T-helper 1 cell treated with Interleukin-12 subunit alpha and Interleukin-12 subunit beta and Interleukin-4 antibody, amounts not matched to agents 30 μg/mL and 1 μg/mL, for 36 hours (primary cell): ENCODE measurements around the gene SERPINE3.

Experiments used
- H3K27ac Mint-ChIP-seq: one replicate; pipeline ENCODE4 v1.8.0; 2021; ENCODE audit warnings: mild to moderate bottlenecking, mixed read lengths
- H3K27me3 Mint-ChIP-seq: one replicate; pipeline ENCODE4 v1.8.0; 2021; ENCODE audit warnings: low read depth, mixed read lengths
- H3K36me3 Mint-ChIP-seq: one replicate; pipeline ENCODE4 v1.8.0; 2021; ENCODE audit warnings: low read depth, mixed read lengths
- H3K4me1 Mint-ChIP-seq: one replicate; pipeline ENCODE4 v1.8.0; 2021; ENCODE audit warnings: low read depth, mixed read lengths
- H3K4me3 Mint-ChIP-seq: one replicate; pipeline ENCODE4 v1.8.0; 2021; ENCODE audit warnings: mild to moderate bottlenecking, moderate library complexity, mixed read lengths
- H3K9me3 Mint-ChIP-seq: one replicate; pipeline ENCODE4 v1.8.0; 2021; ENCODE audit warnings: mixed read lengths

Gene SERPINE3

GRCh38 chr13:51321836-51322235, 17.7 kb upstream of the SERPINE3 start:
- no peaks in the 10 kb centered on the region for H3K4me1 Mint-ChIP-seq
- H3K27ac Mint-ChIP-seq = no peak overlapping the region
- H3K27me3 Mint-ChIP-seq = peaks cover 4% of the 10 kb centered on the region
- H3K9me3 Mint-ChIP-seq = no peaks in the 10 kb centered on the region
- H3K4me3 Mint-ChIP-seq = no peak overlapping the region
- H3K36me3 Mint-ChIP-seq = no peaks in the 10 kb centered on the region

DNA sequence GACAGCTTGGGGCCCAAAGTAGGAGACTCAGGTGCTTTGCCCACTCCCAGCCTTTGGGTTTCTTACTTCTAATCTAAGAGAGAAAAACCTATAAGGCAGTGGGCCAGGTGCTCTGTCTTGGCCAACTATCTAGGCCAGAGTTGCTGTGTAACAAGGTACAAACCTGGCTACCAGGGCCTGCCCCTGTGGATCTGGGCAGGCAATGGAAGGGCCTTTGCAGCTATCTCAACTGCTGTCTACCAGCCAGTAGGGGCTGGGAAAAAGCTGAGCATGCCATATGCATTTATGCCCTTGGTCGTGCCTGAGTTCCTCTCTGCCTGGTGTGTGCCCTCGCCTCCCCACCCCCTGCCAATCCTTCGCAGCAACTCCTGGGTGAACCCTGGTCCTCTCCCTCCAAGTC, 16.7 kb upstream of the SERPINE3 start:
- Mint-ChIP-seq H3K36me3 (no peaks in the 10 kb centered on the region), H3K9me3 (no peaks in the 10 kb centered on the region), H3K27ac (no peak overlapping the region), H3K4me3 (no peak overlapping the region), H3K4me1 (no peaks in the 10 kb centered on the region), H3K27me3 (peaks cover 4% of the 10 kb centered on the region)

DNA sequence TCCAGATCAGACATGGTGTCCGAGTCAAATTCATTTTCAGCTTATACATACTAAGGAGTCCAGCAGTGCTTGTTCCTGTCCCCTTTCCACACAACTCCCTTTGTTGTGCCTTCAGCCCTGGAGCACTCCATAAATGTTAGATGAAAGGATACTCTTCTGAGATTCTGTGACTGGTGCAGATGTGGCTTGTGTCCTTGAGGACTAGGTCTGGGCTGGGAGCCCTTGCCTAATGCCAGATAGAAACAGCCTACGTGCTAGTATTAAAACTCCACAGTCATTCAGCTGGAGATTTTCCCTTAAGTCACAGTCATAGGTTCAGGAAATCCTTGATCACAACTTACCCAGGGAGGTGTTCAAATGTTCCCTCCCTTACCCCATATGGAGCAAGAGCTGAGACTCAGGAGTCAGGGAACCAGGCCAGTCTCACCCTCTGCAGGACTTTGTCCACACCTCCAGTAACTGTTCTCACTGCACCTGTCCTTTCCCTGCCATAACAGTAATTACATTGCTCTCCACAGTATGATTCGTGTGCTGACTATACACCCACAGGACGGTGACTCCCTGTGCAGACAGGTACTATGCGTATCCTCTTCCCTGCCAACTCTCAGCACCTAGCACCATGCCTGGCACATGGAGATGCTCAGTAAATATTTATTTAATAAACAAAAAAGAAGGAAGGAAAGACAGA, 15.5 kb upstream of the SERPINE3 start:
- Mint-ChIP-seq H3K36me3 (no peaks in the 10 kb centered on the region), H3K9me3 (no peaks in the 10 kb centered on the region), H3K27me3 (peaks cover 4% of the 10 kb centered on the region), H3K27ac (no peak overlapping the region), H3K4me3 (no peak overlapping the region), H3K4me1 (no peaks in the 10 kb centered on the region)

- Mint-ChIP-seq H3K27me3 (peaks cover 4% of the 10 kb centered on the region), H3K36me3 (no peaks in the 10 kb centered on the region), H3K4me3 (no peak overlapping the region), H3K27ac (no peak overlapping the region), H3K9me3 (no peaks in the 10 kb centered on the region), H3K4me1 (no peaks in the 10 kb centered on the region)
These were observed 14.6 kb upstream of the SERPINE3 start for GRCh38 chr13:51324714-51325420.

DNA sequence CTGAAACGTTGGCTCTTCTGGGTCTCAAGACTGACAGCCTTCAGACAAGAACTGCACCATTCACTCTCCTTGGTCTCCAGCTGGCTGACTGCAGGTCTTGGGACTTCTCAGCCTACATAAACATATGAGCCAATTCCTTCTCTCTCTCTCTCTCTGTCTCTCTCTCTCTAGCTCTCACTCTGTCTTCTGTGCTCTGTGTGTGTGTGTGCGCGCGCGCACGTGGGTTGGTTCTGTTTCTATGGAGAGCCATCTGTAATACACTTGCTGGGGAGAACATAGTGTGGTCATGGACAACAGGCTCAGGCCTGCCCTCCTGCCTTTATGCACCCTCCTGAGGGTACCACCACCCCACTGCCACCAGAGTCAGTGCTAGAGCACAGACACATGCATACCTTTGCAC, 13.7 kb upstream of the SERPINE3 start:
- no peak overlapping the region for H3K4me3 Mint-ChIP-seq
- H3K36me3 Mint-ChIP-seq = no peaks in the 10 kb centered on the region
- H3K9me3 Mint-ChIP-seq = no peaks in the 10 kb centered on the region
- H3K27ac Mint-ChIP-seq = no peak overlapping the region
- H3K27me3 Mint-ChIP-seq = peaks cover 4% of the 10 kb centered on the region
- peaks cover 2% of the 10 kb centered on the region for H3K4me1 Mint-ChIP-seq

GRCh38 chr13:51326777-51327176, 12.7 kb upstream of the SERPINE3 start:
- no peaks in the 10 kb centered on the region for H3K9me3 Mint-ChIP-seq
- no peaks in the 10 kb centered on the region for H3K36me3 Mint-ChIP-seq
- H3K27ac Mint-ChIP-seq = no peak overlapping the region
- H3K4me1 Mint-ChIP-seq = peaks cover 8% of the 10 kb centered on the region
- no peak overlapping the region for H3K4me3 Mint-ChIP-seq
- peaks cover 4% of the 10 kb centered on the region for H3K27me3 Mint-ChIP-seq

GRCh38 chr13:51327961-51328360, 11.5 kb upstream of the SERPINE3 start:
- Mint-ChIP-seq H3K9me3 (no peaks in the 10 kb centered on the region), H3K27me3 (peaks cover 4% of the 10 kb centered on the region), H3K4me3 (no peak overlapping the region), H3K27ac (no peak overlapping the region), H3K36me3 (no peaks in the 10 kb centered on the region), H3K4me1 (peaks cover 11% of the 10 kb centered on the region)

DNA sequence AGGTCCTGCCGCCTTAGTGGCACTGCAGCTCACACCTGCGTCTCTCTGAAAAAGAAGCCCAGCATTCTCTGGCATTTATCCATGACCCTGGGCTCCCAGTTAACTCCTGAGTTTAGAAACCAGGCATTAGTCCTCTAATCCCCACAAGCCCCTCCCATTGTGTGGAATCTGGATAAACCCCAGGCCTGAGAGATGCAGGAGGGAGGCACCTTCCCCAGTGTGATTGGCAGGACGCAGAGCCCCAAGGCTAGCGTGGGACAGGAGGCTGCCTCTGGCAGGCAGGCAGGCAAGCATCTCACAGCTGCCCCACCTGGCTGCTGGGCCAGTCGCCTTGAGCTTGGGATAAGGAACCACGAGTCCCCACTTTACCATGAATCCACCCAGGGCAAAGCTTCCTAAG, 11.0 kb upstream of the SERPINE3 start:
- H3K4me3 Mint-ChIP-seq = no peak overlapping the region
- H3K27ac Mint-ChIP-seq = no peak overlapping the region
- H3K4me1 Mint-ChIP-seq = peaks cover 13% of the 10 kb centered on the region
- no peaks in the 10 kb centered on the region for H3K36me3 Mint-ChIP-seq
- H3K27me3 Mint-ChIP-seq = peaks cover 4% of the 10 kb centered on the region
- H3K9me3 Mint-ChIP-seq = no peaks in the 10 kb centered on the region

- Mint-ChIP-seq H3K4me3 (no peak overlapping the region), H3K36me3 (no peaks in the 10 kb centered on the region), H3K4me1 (peaks cover 13% of the 10 kb centered on the region), H3K27me3 (peaks cover 8% of the 10 kb centered on the region), H3K27ac (no peak overlapping the region), H3K9me3 (no peaks in the 10 kb centered on the region)
These were observed 9.9 kb upstream of the SERPINE3 start for GRCh38 chr13:51329606-51330005.

DNA sequence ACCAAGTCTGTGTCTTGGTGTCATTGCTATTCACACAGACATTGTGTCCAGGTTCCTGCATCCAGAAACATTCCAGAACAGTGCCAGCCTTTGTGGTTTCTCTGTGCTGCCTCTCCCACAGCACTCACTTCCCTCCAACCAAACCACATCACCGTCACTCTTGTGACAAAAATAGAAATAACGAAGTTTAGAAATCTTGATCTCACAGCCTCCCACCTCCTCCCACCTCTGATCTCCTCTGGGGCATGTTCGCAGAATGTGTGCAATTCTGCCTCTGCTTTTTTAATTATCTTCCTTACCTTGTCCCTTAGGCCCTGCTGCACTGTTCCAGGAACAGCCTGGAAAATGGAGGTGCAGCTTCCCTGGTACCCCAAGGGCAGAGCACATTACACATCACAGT, 8.7 kb upstream of the SERPINE3 start:
- Mint-ChIP-seq H3K36me3 (no peaks in the 10 kb centered on the region), H3K4me3 (no peak overlapping the region), H3K4me1 (peaks cover 13% of the 10 kb centered on the region), H3K27me3 (peaks cover 7% of the 10 kb centered on the region), H3K9me3 (no peaks in the 10 kb centered on the region), H3K27ac (no peak overlapping the region)

- Mint-ChIP-seq H3K4me3 (no peak overlapping the region), H3K4me1 (peaks cover 13% of the 10 kb centered on the region), H3K36me3 (no peaks in the 10 kb centered on the region), H3K27ac (no peak overlapping the region), H3K9me3 (no peaks in the 10 kb centered on the region), H3K27me3 (peaks cover 4% of the 10 kb centered on the region)
These were observed 8.1 kb upstream of the SERPINE3 start for GRCh38 chr13:51331354-51331861.

DNA sequence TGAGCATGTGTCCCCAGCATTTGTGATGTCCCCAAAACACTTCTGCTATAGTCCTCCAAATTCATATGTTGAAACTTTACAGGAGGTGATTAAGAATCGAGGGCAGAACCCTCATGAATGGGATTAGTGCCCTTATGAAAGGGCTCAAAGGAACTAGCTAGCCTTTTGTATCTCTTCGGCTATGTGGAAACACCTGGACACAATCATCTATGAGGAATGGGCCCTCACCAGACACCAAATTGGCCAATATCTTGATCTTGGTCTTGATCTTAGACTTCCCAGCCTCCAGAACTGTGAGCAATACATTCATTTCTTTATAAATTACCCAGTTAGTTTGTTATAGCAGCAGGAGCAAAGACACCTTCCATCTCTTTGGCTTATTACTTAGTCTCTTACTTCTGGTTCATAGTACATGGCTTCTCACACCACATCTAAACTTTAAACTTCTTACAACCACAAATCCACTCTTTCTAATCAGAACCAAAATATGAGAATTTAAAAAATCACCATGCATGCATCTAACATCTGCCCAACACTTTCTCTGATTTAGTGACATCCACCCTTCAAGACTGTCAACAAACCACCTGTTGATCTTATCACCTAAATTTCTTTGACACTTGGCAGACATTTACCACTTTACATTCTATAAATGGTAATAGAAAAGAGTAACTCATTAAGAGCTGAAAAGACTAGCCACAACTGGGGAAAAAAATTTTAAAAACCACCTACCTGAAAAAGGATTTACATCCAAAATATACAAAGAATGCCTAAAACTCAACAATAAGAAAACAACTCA, 6.7 kb upstream of the SERPINE3 start:
- Mint-ChIP-seq H3K27ac (no peak overlapping the region), H3K4me3 (no peak overlapping the region), H3K4me1 (peaks cover 13% of the 10 kb centered on the region), H3K36me3 (no peaks in the 10 kb centered on the region), H3K9me3 (no peaks in the 10 kb centered on the region), H3K27me3 (peaks cover 4% of the 10 kb centered on the region)

- H3K9me3 Mint-ChIP-seq = no peaks in the 10 kb centered on the region
- H3K4me3 Mint-ChIP-seq = no peak overlapping the region
- peaks cover 4% of the 10 kb centered on the region for H3K27me3 Mint-ChIP-seq
- no peak overlapping the region for H3K27ac Mint-ChIP-seq
- no peaks in the 10 kb centered on the region for H3K36me3 Mint-ChIP-seq
- H3K4me1 Mint-ChIP-seq = peaks cover 13% of the 10 kb centered on the region
These were observed 6.1 kb upstream of the SERPINE3 start for GRCh38 chr13:51333421-51333820.

DNA sequence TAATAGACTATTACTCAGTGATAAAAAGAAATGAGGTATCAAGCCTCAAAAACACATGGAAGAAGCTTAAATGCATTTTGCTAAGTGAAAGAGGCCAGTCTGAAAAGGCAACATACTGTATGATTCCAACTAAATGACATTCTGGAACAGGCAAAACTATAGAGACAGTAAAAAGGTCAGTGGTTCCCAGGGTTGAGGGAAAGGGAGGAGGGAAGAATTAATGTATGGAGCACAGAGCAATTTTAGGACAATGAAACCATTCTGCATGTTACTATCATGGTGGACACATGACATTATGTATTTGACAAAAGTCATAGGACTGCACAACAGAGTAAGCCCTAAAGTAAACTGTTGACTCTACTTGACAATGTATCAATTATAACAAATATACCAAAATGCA, 5.7 kb upstream of the SERPINE3 start:
- no peak overlapping the region for H3K27ac Mint-ChIP-seq
- no peaks in the 10 kb centered on the region for H3K9me3 Mint-ChIP-seq
- H3K4me1 Mint-ChIP-seq = peaks cover 13% of the 10 kb centered on the region
- H3K4me3 Mint-ChIP-seq = no peak overlapping the region
- H3K36me3 Mint-ChIP-seq = no peaks in the 10 kb centered on the region
- H3K27me3 Mint-ChIP-seq = peaks cover 4% of the 10 kb centered on the region

- H3K9me3 Mint-ChIP-seq = no peaks in the 10 kb centered on the region
- H3K36me3 Mint-ChIP-seq = no peaks in the 10 kb centered on the region
- H3K4me3 Mint-ChIP-seq = no peak overlapping the region
- peaks cover 4% of the 10 kb centered on the region for H3K27me3 Mint-ChIP-seq
- H3K27ac Mint-ChIP-seq = no peak overlapping the region
- peaks cover 10% of the 10 kb centered on the region for H3K4me1 Mint-ChIP-seq
These were observed 2.7 kb upstream of the SERPINE3 start for GRCh38 chr13:51336746-51337145.
